HCT116 (cell line): ENCODE results near the gene SYNE3. TPM values are rescaled to one million over a fixed set of nuclear protein-coding genes. Genes with fewer than 3 reads are reported as not detected.

Experiments used
- ATAC-seq: fragments of 200-7000 bp; cut with Tn5 transposase; 2 replicates; pipeline ENCODE4 v1.9.1; 2020; ENCODE audit warnings: mild to moderate bottlenecking, moderate library complexity
- BruUV-seq: library from RNA; stranded (reverse); fragments of 400-500 nt; replicated peaks from 2 replicates; lab custom pipeline; 2021; lab: Mats Ljungman, UMichigan
- CTCF ChIA-PET: fragments of 300-600 bp; sonication (Branson Sonifier 250); formaldehyde crosslinking; loops from one replicate; lab custom pipeline; 2021; ENCODE audit warnings: antibody characterized with exemption; lab: Charles Lee
- POLR2A ChIA-PET: fragments of 300-600, 350-600 bp; sonication (Branson Sonifier 250); formaldehyde crosslinking; loops from one replicate; lab custom pipeline; 2021; ENCODE audit warnings: antibody characterized with exemption; lab: Charles Lee
- RAD21 ChIA-PET, 2 experiments: fragments of 300-600 bp; sonication (Branson Sonifier 250); formaldehyde crosslinking; loops; one replicate each; lab custom pipeline; 2023; ENCODE audit warnings: low total read pairs in 2 of 2; ENCODE audit not compliant: uncharacterized antibody in 2 of 2, unreplicated experiment in 2 of 2, low non-redundant PET in 1 of 2; lab: Charles Lee
- DNase-seq: peaks from one replicate; pipeline ENCODE4 v3.0.0-alpha.2; 2010; ENCODE audit warnings: low read depth, low spot score
- H2AFZ ChIP-seq: fragments of 200-600 bp; shearing (Covaris generic), sonication (generic); 2 replicates; pipeline ENCODE4 v1.6.1; 2017; ENCODE audit warnings: low read depth, mixed run types, mixed read lengths, antibody characterized with exemption, low read length; ENCODE audit not compliant: poor library complexity, severe bottlenecking
- H3K27ac ChIP-seq: 2 replicates; pipeline ENCODE4 v1.5.1; 2012; ENCODE audit warnings: low read depth, low read length
- H3K27me3 ChIP-seq: fragments of 200-600 bp; sonication (generic); 2 replicates; pipeline ENCODE4 v1.6.1; 2016; ENCODE audit warnings: mixed run types, low read length, mixed read lengths; ENCODE audit not compliant: insufficient read depth
- H3K36me3 ChIP-seq, 2 experiments: fragments of 200-500 bp in 1 of 2; fragments of 200-600 bp in 1 of 2; sonication (Bioruptor generic) in 1 of 2; sonication (generic) in 1 of 2; 2 replicates each; pipeline versions ENCODE4 v1.5.1 to v1.6.1; 2014 to 2016; ENCODE audit warnings: low read length in 2 of 2, inconsistent platforms in 1 of 2, mixed read lengths in 1 of 2, mixed run types in 1 of 2; ENCODE audit not compliant: insufficient read depth in 2 of 2, control insufficient read depth in 1 of 2
- H3K4me1 ChIP-seq, 2 experiments: fragments of 200-600 bp in 1 of 2; sonication (generic) in 1 of 2; 2 replicates each; pipeline versions ENCODE4 v1.5.1 to v1.6.1; 2012 to 2017; ENCODE audit warnings: low read length in 2 of 2, inconsistent platforms in 1 of 2, mild to moderate bottlenecking in 1 of 2, mixed read lengths in 1 of 2, mixed run types in 1 of 2, moderate library complexity in 1 of 2; ENCODE audit not compliant: insufficient read depth in 2 of 2, control insufficient read depth in 1 of 2
- H3K4me2 ChIP-seq: fragments of 200-600 bp; sonication (generic); 2 replicates; pipeline ENCODE4 v1.6.1; 2017; ENCODE audit warnings: mixed run types, low read length, mixed read lengths
- H3K4me3 ChIP-seq, 2 experiments: fragments of 200-600 bp in 1 of 2; sonication (generic) in 1 of 2; replicated peaks in 1 of 2; 2 replicates each; pipeline ENCODE4 v1.5.1; 2011 to 2016; ENCODE audit warnings: low read length in 2 of 2, control low read depth in 1 of 2, low read depth in 1 of 2, mild to moderate bottlenecking in 1 of 2, mixed read lengths in 1 of 2, mixed run types in 1 of 2
- H3K79me2 ChIP-seq: fragments of 200-600 bp; sonication (generic); 2 replicates; pipeline ENCODE4 v1.6.1; 2017; ENCODE audit warnings: mild to moderate bottlenecking, mixed run types, low read length, moderate library complexity, mixed read lengths; ENCODE audit not compliant: insufficient read depth
- H3K9ac ChIP-seq: fragments of 200-600 bp; sonication (generic); 2 replicates; pipeline ENCODE4 v1.6.1; 2016; ENCODE audit warnings: low read length, mixed read lengths
- H3K9me2 ChIP-seq: fragments of 200-600 bp; sonication (generic), shearing (Covaris generic); 2 replicates; pipeline ENCODE4 v1.6.1; 2017; ENCODE audit warnings: mixed run types, mild to moderate bottlenecking, moderate library complexity; ENCODE audit not compliant: insufficient read depth
- H3K9me3 ChIP-seq, 2 experiments: fragments of 200-500 bp in 1 of 2; fragments of 200-600 bp in 1 of 2; sonication (Bioruptor generic) in 1 of 2; sonication (generic) in 1 of 2; 2 replicates each; pipeline ENCODE4 v1.6.1; 2014 to 2017; ENCODE audit warnings: low read length in 2 of 2, mixed read lengths in 2 of 2, inconsistent platforms in 1 of 2, low read depth in 1 of 2, mild to moderate bottlenecking in 1 of 2, mixed run types in 1 of 2, moderate library complexity in 1 of 2; ENCODE audit not compliant: control insufficient read depth in 1 of 2, insufficient read depth in 1 of 2
- H4K20me1 ChIP-seq: fragments of 200-600 bp; sonication (generic), shearing (Covaris generic); 2 replicates; pipeline ENCODE4 v1.6.1; 2017; ENCODE audit warnings: mixed run types, mild to moderate bottlenecking, moderate library complexity; ENCODE audit not compliant: insufficient read depth
- ELF1 ChIP-seq: IDR thresholded peaks from 2 replicates; pipeline ENCODE4 v1.6.1; 2012; ENCODE audit warnings: low read depth, borderline replicate concordance
- EZH2phosphoT487 ChIP-seq: fragments of 200-600 bp; IDR thresholded peaks from 2 replicates; pipeline ENCODE4 v1.6.1; 2018; ENCODE audit warnings: antibody characterized with exemption, borderline replicate concordance
- FOSL1 ChIP-seq: IDR thresholded peaks from 2 replicates; pipeline ENCODE4 v1.6.1; 2012; ENCODE audit warnings: low read depth
- JUND ChIP-seq: IDR thresholded peaks from 2 replicates; pipeline ENCODE4 v1.6.1; 2012
- SIN3A ChIP-seq: IDR thresholded peaks from 2 replicates; pipeline ENCODE4 v1.6.1; 2012; ENCODE audit warnings: low read depth
- YY1 ChIP-seq: IDR thresholded peaks from 2 replicates; pipeline ENCODE4 v1.6.1; 2011; ENCODE audit warnings: low read length, low read depth, moderate library complexity, mild to moderate bottlenecking; ENCODE audit not compliant: insufficient replicate concordance; ENCODE audit errors: extremely low read depth
- ZFX ChIP-seq: fragments of 450-650 bp; IDR thresholded peaks from 2 replicates; pipeline ENCODE4 v1.6.1; 2017
- intact Hi-C: fragments of 100-400 bp; cut with micrococcal nuclease; formaldehyde crosslinking; loops from 2 replicates; pipeline ENCODE4 v1.10.0; 2022
- total RNA-seq: library from RNA; stranded (reverse); gene quantifications from one replicate; pipeline ENCODE4 v1.2.1, GENCODE V29; 2021; ENCODE audit not compliant: unreplicated experiment

The SYNE3 gene
- total RNA-seq, 1 experiment from 2014 or later = 3.6 TPM

GRCh38 chr14:95548328-95548929 lies 32.0 kb upstream of the SYNE3 start:
- Histone ChIP-seq H3K79me2 (peaks cover 3% of the 10 kb centered on the region; the same call in 1 of the 2 replicates), H3K9ac (no peak overlapping the region), H3K27ac (no peak overlapping the region), H3K9me2 (no peaks in the 10 kb centered on the region), H3K4me2 (peak overlapping the region; percentile 50; the same call in 1 of the 2 replicates), H3K27me3 (no peaks in the 10 kb centered on the region), H2AFZ (no peak overlapping the region), H3K4me1 (peaks cover 15 to 26% of the 10 kb centered on the region in 2 experiments), H3K4me3 (no peak overlapping the region), H4K20me1 (no peaks in the 10 kb centered on the region; the same call in 1 of the 2 replicates), H3K36me3 (0 out of 4 replicates have a peak, but pooled peaks cover 0 to 5% of the 10 kb centered on the region in 2 experiments), H3K9me3 (no peaks in the 10 kb centered on the region)
- ATAC-seq (no peak), DNase-seq (no peak)
- intact Hi-C loops = no loop called here
- RAD21 ChIA-PET = no interaction called here
- POLR2A ChIA-PET = no interaction called here
- no peak for TF ChIP-seq ZFX
- TF ChIP-seq SIN3A = no peak
- no peak for TF ChIP-seq EZH2phosphoT487
- TF ChIP-seq YY1 = no peak
- TF ChIP-seq ELF1 = no peak
- no TSS peak for BruUV-seq
- CTCF ChIA-PET = interaction anchor here (2.9 kb wide), 1 partner anchor 106 kb away, joined by 9 read pairs; no protein-coding TSS in a partner anchor

GRCh38 chr14:95547626-95548327 lies 31.3 kb upstream of the SYNE3 start:
- H3K27ac ChIP-seq = no peak overlapping the region
- peak; percentile 68 for ATAC-seq
- TF ChIP-seq FOSL1 (peak; percentile 6; the same call in 1 of the 2 replicates), ZFX (no peak), SIN3A (no peak), JUND (0 out of 2 replicates have a peak, but pooled peaks have one; percentile 20)
- TF ChIP-seq, all 23 proteins: peak for 2
- intact Hi-C loops = no loop called here
- no peak for DNase-seq
- Histone ChIP-seq H3K9me2 (no peaks in the 10 kb centered on the region), H3K4me1 (peaks cover 15 to 26% of the 10 kb centered on the region in 2 experiments), H3K79me2 (peaks cover 10% of the 10 kb centered on the region), H3K36me3 (0 out of 4 replicates have a peak, but pooled peaks cover 0 to 5% of the 10 kb centered on the region in 2 experiments), H3K4me2 (peak overlapping the region; percentile 50), H3K9ac (peak overlapping the region; percentile 17; the same call in 1 of the 2 replicates), H3K4me3 (no peak overlapping the region), H2AFZ (no peak overlapping the region), H3K27me3 (no peaks in the 10 kb centered on the region), H4K20me1 (no peaks in the 10 kb centered on the region; the same call in 1 of the 2 replicates), H3K9me3 (no peaks in the 10 kb centered on the region)
- ChIA-PET POLR2A (no interaction called here), CTCF (interaction anchor here (0.8 to 2.9 kb wide), 4 partner anchors 9 to 105 kb away, joined by 3 to 9 read pairs (median 6); no protein-coding TSS in a partner anchor), RAD21 (no interaction called here)
- no TSS peak for BruUV-seq
